ENCODE measurements around the gene GPR162. TPM values are rescaled to one million over a fixed set of nuclear protein-coding genes. Genes with fewer than 3 reads are reported as not detected.

Gene GPR162
- total RNA-seq, 1 experiment from 2014 or later = not detected

DNA sequence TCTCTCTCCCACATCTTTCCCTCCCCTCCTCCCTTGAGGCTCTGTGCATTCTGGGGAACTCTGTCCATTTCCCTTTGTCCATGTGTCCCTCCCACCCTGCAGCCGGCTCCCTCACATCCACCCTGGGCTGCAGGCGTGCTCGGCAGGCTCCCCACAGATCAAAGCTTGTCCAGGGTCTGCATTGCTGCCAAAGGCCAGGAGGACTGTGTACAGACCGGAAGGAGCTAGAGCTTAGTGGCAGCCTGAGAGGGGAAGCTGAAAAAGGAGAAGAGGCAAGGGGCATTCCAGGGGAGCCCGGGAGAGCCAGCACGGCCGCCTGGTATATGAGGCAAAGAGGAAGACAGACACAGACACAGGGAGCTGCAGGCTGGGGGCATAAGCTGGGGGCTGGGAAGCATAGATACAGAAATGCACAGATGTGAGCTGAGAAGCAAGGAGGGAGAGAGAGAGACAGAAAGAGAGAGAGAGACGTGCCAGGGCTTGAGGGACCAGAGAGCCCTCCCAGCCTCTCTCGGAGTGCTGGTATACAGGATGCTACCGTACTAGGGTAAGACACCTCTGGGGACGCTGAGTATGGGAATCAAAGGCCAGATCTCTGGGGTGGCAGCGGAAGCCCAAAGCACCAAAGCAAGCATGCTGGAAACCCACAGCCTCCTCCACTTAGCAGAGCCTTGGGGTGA lies 29.0 kb upstream of the GPR162 start:
- intact Hi-C loops (cut with micrococcal nuclease) = no loop called here
- Mint-ChIP-seq H3K36me3 (ENCODE audit: insufficient read depth, unreplicated experiment) (no peaks in the 10 kb centered on the region), H3K27me3 (ENCODE audit: insufficient read depth, unreplicated experiment) (peaks cover 58% of the 10 kb centered on the region), H3K9me3 (ENCODE audit: unreplicated experiment) (no peaks in the 10 kb centered on the region), H3K4me1 (ENCODE audit: insufficient read depth, unreplicated experiment) (no peaks in the 10 kb centered on the region), H3K4me3 (ENCODE audit: unreplicated experiment) (no peak overlapping the region), H3K27ac (ENCODE audit: low read depth, unreplicated experiment) (peak overlapping the region; percentile 14)
- CTCF ChIA-PET = interaction anchor here (0.5 to 3.7 kb wide), 8 partner anchors 15 to 1122 kb away, joined by 3 to 19 read pairs (median 6); partner anchors contain the start of gene MLF2
- POLR2A ChIA-PET = no interaction called here
- no TSS peak for BruUV-seq (replicated peaks)
- DNase-seq (ENCODE audit: unreplicated experiment) = no peak
- TF ChIP-seq, protein P1, sequence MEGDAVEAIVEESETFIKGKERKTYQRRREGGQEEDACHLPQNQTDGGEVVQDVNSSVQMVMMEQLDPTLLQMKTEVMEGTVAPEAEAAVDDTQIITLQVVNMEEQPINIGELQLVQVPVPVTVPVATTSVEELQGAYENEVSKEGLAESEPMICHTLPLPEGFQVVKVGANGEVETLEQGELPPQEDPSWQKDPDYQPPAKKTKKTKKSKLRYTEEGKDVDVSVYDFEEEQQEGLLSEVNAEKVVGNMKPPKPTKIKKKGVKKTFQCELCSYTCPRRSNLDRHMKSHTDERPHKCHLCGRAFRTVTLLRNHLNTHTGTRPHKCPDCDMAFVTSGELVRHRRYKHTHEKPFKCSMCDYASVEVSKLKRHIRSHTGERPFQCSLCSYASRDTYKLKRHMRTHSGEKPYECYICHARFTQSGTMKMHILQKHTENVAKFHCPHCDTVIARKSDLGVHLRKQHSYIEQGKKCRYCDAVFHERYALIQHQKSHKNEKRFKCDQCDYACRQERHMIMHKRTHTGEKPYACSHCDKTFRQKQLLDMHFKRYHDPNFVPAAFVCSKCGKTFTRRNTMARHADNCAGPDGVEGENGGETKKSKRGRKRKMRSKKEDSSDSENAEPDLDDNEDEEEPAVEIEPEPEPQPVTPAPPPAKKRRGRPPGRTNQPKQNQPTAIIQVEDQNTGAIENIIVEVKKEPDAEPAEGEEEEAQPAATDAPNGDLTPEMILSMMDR (IDR thresholded peaks at IDR 0.05; ENCODE audit: unreplicated experiment) = no peak

DNA sequence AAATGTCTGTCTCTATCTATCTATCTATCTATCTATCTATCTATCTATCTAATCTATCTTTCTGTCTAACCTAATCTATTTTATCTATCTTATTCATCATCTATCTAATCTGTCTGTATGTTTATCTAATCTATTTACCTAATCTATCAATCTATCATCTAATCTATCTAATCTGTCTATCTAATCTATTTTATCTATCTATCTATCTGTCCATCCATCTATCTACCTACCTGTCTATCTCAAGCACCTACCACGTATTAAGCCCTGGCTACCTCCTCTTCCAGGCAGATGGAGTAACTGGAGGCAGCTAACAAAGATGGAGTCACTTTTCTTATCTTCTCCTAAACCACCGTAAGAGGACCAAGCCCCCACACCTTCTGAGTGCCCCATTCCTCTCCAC lies 26.5 kb upstream of the GPR162 start:
- POLR2A ChIA-PET = no interaction called here
- CTCF ChIA-PET = interaction anchor here (0.7 to 1.8 kb wide), 3 partner anchors 16 to 26 kb away, joined by 3 to 4 read pairs (median 3); no protein-coding TSS in a partner anchor
- no peak overlapping the region for H3K27ac Mint-ChIP-seq (ENCODE audit: low read depth, unreplicated experiment)
- peaks cover 50% of the 10 kb centered on the region for H3K27me3 Mint-ChIP-seq (ENCODE audit: insufficient read depth, unreplicated experiment)
- no peak overlapping the region for H3K4me3 Mint-ChIP-seq (ENCODE audit: unreplicated experiment)
- intact Hi-C loops (cut with micrococcal nuclease) = no loop called here
- H3K36me3 Mint-ChIP-seq (ENCODE audit: insufficient read depth, unreplicated experiment) = no peaks in the 10 kb centered on the region
- no peak for DNase-seq (ENCODE audit: unreplicated experiment)
- no peaks in the 10 kb centered on the region for H3K4me1 Mint-ChIP-seq (ENCODE audit: insufficient read depth, unreplicated experiment)
- TF ChIP-seq, protein P1 (IDR thresholded peaks at IDR 0.05; ENCODE audit: unreplicated experiment) = no peak
- H3K9me3 Mint-ChIP-seq (ENCODE audit: unreplicated experiment) = no peaks in the 10 kb centered on the region
- no TSS peak for BruUV-seq (replicated peaks)

DNA sequence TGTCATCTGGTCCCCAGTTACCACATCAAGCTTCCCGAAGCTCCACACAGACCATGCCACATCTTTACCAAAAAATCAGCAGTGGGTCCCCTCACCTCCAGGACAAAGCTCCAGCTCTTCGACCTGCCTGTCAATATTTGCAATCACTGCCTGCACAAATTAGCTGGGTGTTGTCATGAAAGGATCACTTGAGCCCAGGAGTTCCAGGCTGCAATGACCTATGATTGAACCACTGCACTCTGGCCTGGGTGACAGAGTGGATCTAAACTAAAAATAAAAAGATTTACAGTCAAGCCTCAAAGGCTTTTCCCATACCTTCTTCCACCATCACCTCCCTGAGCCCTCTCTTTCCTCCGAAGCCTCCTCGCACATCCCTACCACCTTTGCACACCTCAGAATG lies 25.0 kb upstream of the GPR162 start:
- intact Hi-C loops (cut with micrococcal nuclease) = no loop called here
- Mint-ChIP-seq H3K27ac (ENCODE audit: low read depth, unreplicated experiment) (no peak overlapping the region), H3K9me3 (ENCODE audit: unreplicated experiment) (no peaks in the 10 kb centered on the region), H3K36me3 (ENCODE audit: insufficient read depth, unreplicated experiment) (no peaks in the 10 kb centered on the region), H3K4me1 (ENCODE audit: insufficient read depth, unreplicated experiment) (no peaks in the 10 kb centered on the region), H3K27me3 (ENCODE audit: insufficient read depth, unreplicated experiment) (peaks cover 48% of the 10 kb centered on the region), H3K4me3 (ENCODE audit: unreplicated experiment) (no peak overlapping the region)
- no peak for DNase-seq (ENCODE audit: unreplicated experiment)
- CTCF ChIA-PET = interaction anchor here (0.7 to 1.8 kb wide), 3 partner anchors 18 to 115 kb away, joined by 3 to 4 read pairs (median 4); no protein-coding TSS in a partner anchor
- no TSS peak for BruUV-seq (replicated peaks)
- TF ChIP-seq, protein P1 (IDR thresholded peaks at IDR 0.05; ENCODE audit: unreplicated experiment) = no peak
- POLR2A ChIA-PET = no interaction called here

DNA sequence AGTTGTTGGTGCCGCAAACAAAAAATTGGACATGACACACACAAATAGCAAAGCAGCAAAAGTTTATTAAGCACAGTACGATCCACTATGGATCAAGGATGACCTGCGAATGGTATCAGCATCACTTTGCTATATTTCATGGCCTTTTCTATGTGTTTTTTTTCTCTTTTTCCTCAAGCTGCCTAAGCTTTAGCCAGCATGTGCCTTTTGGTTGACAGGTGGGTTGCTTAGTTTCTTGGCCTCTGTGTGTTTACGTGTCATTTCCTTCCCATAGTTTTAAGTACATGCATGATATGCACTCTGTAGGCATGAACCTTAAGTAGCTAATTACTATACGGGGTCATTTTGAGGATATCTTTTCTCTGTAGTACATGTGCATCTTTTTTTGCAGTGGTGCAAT lies 22.5 kb upstream of the GPR162 start:
- DNase-seq (ENCODE audit: unreplicated experiment) = no peak
- no peak overlapping the region for H3K4me3 Mint-ChIP-seq (ENCODE audit: unreplicated experiment)
- BruUV-seq (replicated peaks) = no TSS peak
- ChIA-PET CTCF (interaction anchor here (0.6 to 1.0 kb wide), 4 partner anchors 9 to 180 kb away, joined by 4 to 5 read pairs (median 4); no protein-coding TSS in a partner anchor), POLR2A (no interaction called here)
- peaks cover 26% of the 10 kb centered on the region for H3K27me3 Mint-ChIP-seq (ENCODE audit: insufficient read depth, unreplicated experiment)
- no peaks in the 10 kb centered on the region for H3K9me3 Mint-ChIP-seq (ENCODE audit: unreplicated experiment)
- H3K4me1 Mint-ChIP-seq (ENCODE audit: insufficient read depth, unreplicated experiment) = no peaks in the 10 kb centered on the region
- intact Hi-C loops (cut with micrococcal nuclease) = no loop called here
- H3K27ac Mint-ChIP-seq (ENCODE audit: low read depth, unreplicated experiment) = no peak overlapping the region
- H3K36me3 Mint-ChIP-seq (ENCODE audit: insufficient read depth, unreplicated experiment) = no peaks in the 10 kb centered on the region
- TF ChIP-seq, protein P1 (IDR thresholded peaks at IDR 0.05; ENCODE audit: unreplicated experiment) = no peak
